Ovary (tissue), 3 donors: Measurements from ENCODE around the gene G3BP1.

ENCODE experiments used
- POLR2A ChIP-seq: fragments of 450-650 bp; IDR thresholded peaks from one replicate; pipeline ENCODE4 v1.6.1; 2017; ENCODE audit warnings: antibody characterized with exemption, mild to moderate bottlenecking, moderate library complexity
- TF ChIP-seq, protein P1 (sequence below), 3 donors: fragments of 450-650 bp in 2 of 3; fragments of 200-600 bp in 1 of 3; IDR thresholded peaks; one replicate each; pipeline versions ENCODE4 v1.5.1 to v1.8.0; 2016 to 2022; ENCODE audit warnings: antibody characterized with exemption in 3 of 3, mild to moderate bottlenecking in 1 of 3
- donor health status: DM: no; HTN: no; CAD: no.

DNA sequence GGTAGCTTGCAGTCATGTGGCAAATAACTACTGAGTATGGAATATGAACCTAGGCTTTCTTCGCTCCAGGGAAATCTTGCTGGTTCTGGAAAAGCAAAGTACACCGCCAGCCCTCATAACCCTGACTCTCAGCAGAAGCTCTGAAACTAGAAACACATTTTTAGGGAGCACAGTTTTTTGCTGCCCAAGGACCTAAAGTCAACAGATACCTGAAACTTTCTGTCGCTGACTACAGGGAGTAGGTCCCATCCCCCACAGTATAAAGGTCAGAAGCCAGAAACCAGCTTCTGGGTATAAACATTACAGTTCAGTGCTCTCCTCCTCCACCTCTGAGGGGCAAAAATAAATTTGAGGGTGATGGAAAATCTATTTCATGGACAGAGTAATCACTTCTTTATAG lies 16.4 kb upstream of the G3BP1 start:
- TF ChIP-seq POLR2A: no peak
- TF ChIP-seq, protein P1, sequence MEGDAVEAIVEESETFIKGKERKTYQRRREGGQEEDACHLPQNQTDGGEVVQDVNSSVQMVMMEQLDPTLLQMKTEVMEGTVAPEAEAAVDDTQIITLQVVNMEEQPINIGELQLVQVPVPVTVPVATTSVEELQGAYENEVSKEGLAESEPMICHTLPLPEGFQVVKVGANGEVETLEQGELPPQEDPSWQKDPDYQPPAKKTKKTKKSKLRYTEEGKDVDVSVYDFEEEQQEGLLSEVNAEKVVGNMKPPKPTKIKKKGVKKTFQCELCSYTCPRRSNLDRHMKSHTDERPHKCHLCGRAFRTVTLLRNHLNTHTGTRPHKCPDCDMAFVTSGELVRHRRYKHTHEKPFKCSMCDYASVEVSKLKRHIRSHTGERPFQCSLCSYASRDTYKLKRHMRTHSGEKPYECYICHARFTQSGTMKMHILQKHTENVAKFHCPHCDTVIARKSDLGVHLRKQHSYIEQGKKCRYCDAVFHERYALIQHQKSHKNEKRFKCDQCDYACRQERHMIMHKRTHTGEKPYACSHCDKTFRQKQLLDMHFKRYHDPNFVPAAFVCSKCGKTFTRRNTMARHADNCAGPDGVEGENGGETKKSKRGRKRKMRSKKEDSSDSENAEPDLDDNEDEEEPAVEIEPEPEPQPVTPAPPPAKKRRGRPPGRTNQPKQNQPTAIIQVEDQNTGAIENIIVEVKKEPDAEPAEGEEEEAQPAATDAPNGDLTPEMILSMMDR (IDR thresholded peaks at IDR 0.05): no peak
